ENCODE measurements around the gene C1QTNF1. TPM values are rescaled to one million over a fixed set of nuclear protein-coding genes. Genes with fewer than 3 reads are reported as not detected.
A peak's percentile ranks its signal among the peaks of the same experiment; 100 is the strongest.
"Not testable (repeated sequence)": the region's sequence is repeated elsewhere in the genome, so short reads cannot be mapped to it uniquely, and the experiment has no call there.

Gene C1QTNF1
- polyA plus RNA-seq, 1 donor, result 3.1 TPM

DNA sequence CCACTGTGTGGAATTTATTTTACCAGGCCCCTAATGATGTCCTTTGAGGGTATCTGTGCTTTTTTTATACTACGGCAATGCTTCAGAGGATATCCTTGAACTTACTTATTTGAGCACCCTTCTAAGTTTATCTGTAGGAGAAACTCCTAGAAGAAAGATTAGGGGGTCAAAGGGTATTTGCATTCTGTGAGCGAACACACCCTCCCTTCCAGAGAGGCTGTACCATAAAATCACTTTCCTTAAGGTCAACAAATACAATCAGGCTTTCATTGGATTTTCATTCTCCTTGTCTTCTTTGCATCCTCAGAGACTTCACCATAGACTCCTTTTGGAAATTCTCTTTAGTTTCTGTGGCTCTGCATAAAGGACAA is 4.7 kb upstream of the C1QTNF1 start:
- no CpG with 5 or more reads among the region's 2 CpGs for WGBS (ENCODE audit: insufficient coverage, low lambda C conversion rate)
- peak in 1 of 2 donors; percentile 59 for DNase-seq

GRCh38 chr17:79019632-79020584 is 4.1 kb upstream of the C1QTNF1 start:
- WGBS (ENCODE audit: insufficient coverage, low lambda C conversion rate), result 0% methylated on average over 1 of the region's 19 CpGs
- no peak overlapping the region for H3K4me3 ChIP-seq (ENCODE audit: low read length)
- H3K27me3 ChIP-seq (ENCODE audit: control insufficient read depth, insufficient read depth, low read length), result peaks cover 25% of the 10 kb centered on the region
- H3K9me3 ChIP-seq (ENCODE audit: control insufficient read depth, low read depth, low read length), result peaks cover 11% of the 10 kb centered on the region
- peak in 1 of 2 donors; percentile 57 for DNase-seq
- H3K36me3 ChIP-seq (ENCODE audit: control insufficient read depth, insufficient read depth, low read length), result no peaks in the 10 kb centered on the region
- peaks cover 24% of the 10 kb centered on the region for H3K4me1 ChIP-seq (ENCODE audit: control insufficient read depth, insufficient read depth, low read length)
- H3K27ac ChIP-seq (ENCODE audit: low read length), result no peak overlapping the region

More for the DNA sequence above, 4.7 kb upstream of the C1QTNF1 start:
- H3K4me3 ChIP-seq (ENCODE audit: low read length), result no peak overlapping the region
- H3K27me3 ChIP-seq (ENCODE audit: control insufficient read depth, insufficient read depth, low read length), result peaks cover 20% of the 10 kb centered on the region
- peaks cover 20% of the 10 kb centered on the region for H3K4me1 ChIP-seq (ENCODE audit: control insufficient read depth, insufficient read depth, low read length)
- H3K36me3 ChIP-seq (ENCODE audit: control insufficient read depth, insufficient read depth, low read length), result no peaks in the 10 kb centered on the region
- H3K9me3 ChIP-seq (ENCODE audit: control insufficient read depth, low read depth, low read length), result peaks cover 11% of the 10 kb centered on the region
- no peak overlapping the region for H3K27ac ChIP-seq (ENCODE audit: low read length)

DNA sequence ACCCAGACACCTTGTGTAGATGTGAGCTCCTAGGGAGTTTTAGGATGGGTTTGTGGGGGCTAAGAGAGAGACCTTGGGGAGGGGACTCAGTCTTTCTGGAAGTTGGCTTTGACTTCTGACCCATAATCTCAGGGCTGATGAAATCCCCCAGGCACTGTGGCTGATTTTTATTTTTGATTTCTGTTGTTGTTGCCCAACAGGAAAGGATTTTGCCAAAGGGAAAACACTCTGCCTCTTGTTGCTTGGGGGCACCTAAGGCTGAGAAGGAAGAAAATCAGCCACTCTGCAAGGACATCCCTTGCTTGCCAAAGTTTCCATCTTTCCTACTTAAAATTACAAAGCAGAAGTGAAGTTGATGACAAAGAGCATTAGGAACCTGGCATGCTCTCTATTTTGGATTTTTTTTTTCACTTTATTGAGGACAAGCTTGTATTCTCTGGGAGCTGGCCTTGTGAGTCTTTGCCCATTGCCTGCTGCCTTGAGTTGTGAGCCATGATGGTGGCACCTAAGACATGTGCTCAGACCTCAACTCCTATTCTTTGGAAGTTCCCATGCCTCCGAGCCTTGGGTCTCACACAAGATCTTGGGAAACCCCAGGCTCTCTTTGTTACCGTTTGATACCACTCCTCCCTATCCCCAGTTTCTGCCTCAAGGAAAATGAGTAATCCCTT is 3.2 kb upstream of the C1QTNF1 start:
- WGBS (ENCODE audit: insufficient coverage, low lambda C conversion rate), result no CpG with 5 or more reads among the region's 2 CpGs
- Histone ChIP-seq H3K27ac (ENCODE audit: low read length) (no peak overlapping the region), H3K36me3 (ENCODE audit: control insufficient read depth, insufficient read depth, low read length) (no peaks in the 10 kb centered on the region), H3K27me3 (ENCODE audit: control insufficient read depth, insufficient read depth, low read length) (peaks cover 31% of the 10 kb centered on the region), H3K4me1 (ENCODE audit: control insufficient read depth, insufficient read depth, low read length) (peaks cover 31% of the 10 kb centered on the region), H3K9me3 (ENCODE audit: control insufficient read depth, low read depth, low read length) (peaks cover 7% of the 10 kb centered on the region), H3K4me3 (ENCODE audit: low read length) (no peak overlapping the region)
- DNase-seq, result no peak

DNA sequence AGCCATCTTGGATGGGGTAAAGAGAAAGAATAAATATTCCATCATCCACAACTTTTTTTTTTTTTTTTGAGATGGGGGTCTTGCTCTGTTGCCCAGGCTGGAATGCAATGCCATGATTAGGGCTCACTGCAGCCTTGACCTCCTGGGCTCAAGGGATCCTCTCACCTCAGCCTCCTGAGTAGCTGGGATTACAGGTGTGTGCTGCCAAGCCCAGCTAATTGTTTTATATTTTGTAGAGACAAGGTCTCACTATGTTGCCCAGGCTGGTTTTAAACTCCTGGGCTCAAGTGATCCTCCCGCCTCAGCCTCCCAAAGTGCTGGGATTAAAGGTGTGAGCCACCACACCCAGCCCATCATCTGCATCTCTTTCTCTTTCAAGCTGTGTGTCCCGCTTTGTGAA is 2.0 kb upstream of the C1QTNF1 start:
- H3K36me3 ChIP-seq (ENCODE audit: control insufficient read depth, insufficient read depth, low read length); H3K4me3 ChIP-seq (ENCODE audit: low read length); H3K27ac ChIP-seq (ENCODE audit: low read length); DNase-seq; H3K9me3 ChIP-seq (ENCODE audit: control insufficient read depth, low read depth, low read length): not testable (repeated sequence)
- Histone ChIP-seq H3K27me3 (ENCODE audit: control insufficient read depth, insufficient read depth, low read length) (peaks cover 31% of the 10 kb centered on the region), H3K4me1 (ENCODE audit: control insufficient read depth, insufficient read depth, low read length) (peaks cover 39% of the 10 kb centered on the region)
- WGBS (ENCODE audit: insufficient coverage, low lambda C conversion rate), result no CpG with 5 or more reads among the region's 2 CpGs

DNA sequence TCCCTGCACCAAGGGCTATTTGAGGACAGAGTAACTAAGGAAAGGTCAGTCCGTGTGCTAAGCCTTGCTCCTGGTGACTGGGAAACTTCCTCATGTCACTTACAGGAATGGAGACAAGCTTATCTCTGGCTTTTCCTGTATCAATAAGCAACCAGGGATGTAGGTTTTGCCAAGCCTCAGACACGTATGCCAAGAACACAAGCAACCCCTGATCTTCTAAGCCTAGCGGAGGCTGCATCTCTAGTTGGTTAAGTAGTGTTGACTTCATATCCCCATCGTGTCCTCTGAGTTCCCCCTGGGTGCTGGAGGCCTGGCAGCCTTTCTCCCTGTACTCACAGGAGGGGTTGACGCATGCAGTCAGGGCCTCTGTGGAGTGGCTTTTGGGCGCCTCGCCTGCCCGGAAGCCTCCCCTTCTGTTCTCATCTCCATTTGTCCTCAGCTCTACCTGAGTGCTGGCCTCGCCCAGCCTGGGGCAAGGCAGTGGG is 1.4 kb upstream of the C1QTNF1 start:
- no peak for DNase-seq
- Histone ChIP-seq H3K27ac (ENCODE audit: low read length) (no peak overlapping the region), H3K4me1 (ENCODE audit: control insufficient read depth, insufficient read depth, low read length) (peaks cover 45% of the 10 kb centered on the region), H3K4me3 (ENCODE audit: low read length) (no peak overlapping the region), H3K36me3 (ENCODE audit: control insufficient read depth, insufficient read depth, low read length) (no peaks in the 10 kb centered on the region), H3K27me3 (ENCODE audit: control insufficient read depth, insufficient read depth, low read length) (peaks cover 31% of the 10 kb centered on the region), H3K9me3 (ENCODE audit: control insufficient read depth, low read depth, low read length) (peaks cover 5% of the 10 kb centered on the region)
- WGBS (ENCODE audit: insufficient coverage, low lambda C conversion rate), result no CpG with 5 or more reads among the region's 9 CpGs

DNA sequence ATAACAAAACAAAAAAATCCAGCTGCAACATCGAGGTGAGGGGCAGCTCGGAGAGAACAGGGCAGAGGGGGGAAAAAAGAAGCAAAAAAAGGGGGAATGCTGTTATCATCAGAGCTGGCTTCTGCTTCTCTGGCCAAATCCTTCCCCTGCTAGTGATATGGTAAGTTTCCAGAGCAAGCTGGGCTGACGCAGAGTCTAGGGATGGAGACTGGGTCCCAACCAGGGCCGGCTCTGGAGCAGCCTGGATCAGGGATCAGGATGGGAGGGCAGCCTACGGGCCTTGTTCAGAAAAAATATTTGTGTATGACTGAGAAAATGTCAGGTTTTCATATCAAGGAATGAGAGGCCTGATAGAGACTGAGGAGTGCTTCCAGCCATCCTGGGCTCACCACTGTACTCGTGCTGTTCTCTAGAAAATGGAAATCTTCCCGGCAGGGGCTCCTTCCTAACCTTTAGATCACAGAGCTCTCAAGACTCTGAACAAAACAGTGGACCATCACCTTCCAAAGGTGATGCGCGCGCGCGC is 726 bp upstream of the C1QTNF1 start:
- Histone ChIP-seq H3K4me1 (ENCODE audit: control insufficient read depth, insufficient read depth, low read length) (peaks cover 52% of the 10 kb centered on the region), H3K27ac (ENCODE audit: low read length) (no peak overlapping the region), H3K4me3 (ENCODE audit: low read length) (no peak overlapping the region), H3K9me3 (ENCODE audit: control insufficient read depth, low read depth, low read length) (peaks cover 5% of the 10 kb centered on the region), H3K27me3 (ENCODE audit: control insufficient read depth, insufficient read depth, low read length) (peaks cover 31% of the 10 kb centered on the region), H3K36me3 (ENCODE audit: control insufficient read depth, insufficient read depth, low read length) (no peaks in the 10 kb centered on the region)
- 100% methylated on average over 1 of the region's 12 CpGs for WGBS (ENCODE audit: insufficient coverage, low lambda C conversion rate)
- no peak for DNase-seq

GRCh38 chr17:79024901-79025737 is 1.1 kb downstream of the C1QTNF1 start:
- DNase-seq, result no peak
- peaks cover 31% of the 10 kb centered on the region for H3K27me3 ChIP-seq (ENCODE audit: control insufficient read depth, insufficient read depth, low read length)
- no peaks in the 10 kb centered on the region for H3K36me3 ChIP-seq (ENCODE audit: control insufficient read depth, insufficient read depth, low read length)
- H3K4me3 ChIP-seq (ENCODE audit: low read length), result peak overlapping the region; percentile 49
- no peak overlapping the region for H3K27ac ChIP-seq (ENCODE audit: low read length)
- H3K4me1 ChIP-seq (ENCODE audit: control insufficient read depth, insufficient read depth, low read length), result peaks cover 43% of the 10 kb centered on the region
- WGBS (ENCODE audit: insufficient coverage, low lambda C conversion rate), result no CpG with 5 or more reads among the region's 31 CpGs
- peaks cover 5% of the 10 kb centered on the region for H3K9me3 ChIP-seq (ENCODE audit: control insufficient read depth, low read depth, low read length)

DNA sequence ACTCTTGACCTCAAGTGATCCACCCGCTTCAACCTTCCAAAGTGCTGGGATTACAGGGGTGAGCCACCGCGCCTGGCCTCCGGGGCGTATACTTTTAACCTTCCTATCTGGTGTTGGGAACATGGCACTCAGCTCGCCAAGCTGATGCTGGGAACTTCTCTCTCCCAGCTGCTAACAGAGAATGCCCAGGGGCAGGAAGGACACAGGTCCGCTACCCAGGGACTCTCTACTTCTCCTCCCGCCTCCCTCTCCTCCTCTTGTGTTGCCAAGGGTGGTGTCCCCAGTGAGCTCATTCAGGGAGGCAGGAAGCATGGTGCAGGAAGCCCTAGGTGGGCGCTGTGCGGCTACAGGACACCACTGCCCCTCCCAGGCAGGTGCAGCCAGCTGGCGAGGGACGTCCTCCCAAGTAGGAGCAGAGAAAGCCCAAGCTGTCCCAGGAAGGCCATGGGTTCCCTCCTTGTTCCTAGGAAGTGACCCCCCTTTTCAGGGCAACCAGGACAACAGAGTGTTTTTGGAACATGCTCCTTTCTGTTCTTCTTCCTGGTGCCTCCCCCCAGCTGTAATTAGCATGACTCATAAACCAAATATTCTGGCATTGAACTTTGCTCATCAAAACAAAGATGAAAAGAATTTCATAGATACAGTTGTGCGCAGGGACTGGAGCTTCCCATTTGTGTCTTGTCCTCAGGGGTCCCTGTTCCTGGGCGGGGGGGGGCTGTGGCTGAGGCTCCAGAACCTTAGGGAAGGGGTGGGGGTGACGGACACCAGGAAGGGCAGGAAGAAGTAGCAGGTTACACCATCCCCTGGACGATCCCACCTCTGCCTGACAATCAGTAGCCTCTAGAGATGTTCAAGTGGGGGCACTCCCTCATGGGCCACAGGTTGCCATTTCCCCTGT is 2.7 kb downstream of the C1QTNF1 start:
- H3K9me3 ChIP-seq (ENCODE audit: control insufficient read depth, low read depth, low read length), result peaks cover 5% of the 10 kb centered on the region
- DNase-seq, result peak; percentile 54 to 82

GRCh38 chr17:79027274-79027924 is 3.4 kb downstream of the C1QTNF1 start:
- H3K4me3 ChIP-seq (ENCODE audit: low read length), result no peak overlapping the region
- peaks cover 5% of the 10 kb centered on the region for H3K9me3 ChIP-seq (ENCODE audit: control insufficient read depth, low read depth, low read length)
- H3K27ac ChIP-seq (ENCODE audit: low read length), result no peak overlapping the region
- peak in 1 of 2 donors; percentile 47 for DNase-seq
- H3K4me1 ChIP-seq (ENCODE audit: control insufficient read depth, insufficient read depth, low read length), result peaks cover 40% of the 10 kb centered on the region
- WGBS (ENCODE audit: insufficient coverage, low lambda C conversion rate), result no CpG with 5 or more reads among the region's 10 CpGs
- peaks cover 29% of the 10 kb centered on the region for H3K27me3 ChIP-seq (ENCODE audit: control insufficient read depth, insufficient read depth, low read length)
- no peaks in the 10 kb centered on the region for H3K36me3 ChIP-seq (ENCODE audit: control insufficient read depth, insufficient read depth, low read length)

More for the DNA sequence above, 2.7 kb downstream of the C1QTNF1 start:
- no peak overlapping the region for H3K27ac ChIP-seq (ENCODE audit: low read length)
- H3K27me3 ChIP-seq (ENCODE audit: control insufficient read depth, insufficient read depth, low read length), result peaks cover 31% of the 10 kb centered on the region
- H3K4me3 ChIP-seq (ENCODE audit: low read length), result no peak overlapping the region
- H3K36me3 ChIP-seq (ENCODE audit: control insufficient read depth, insufficient read depth, low read length), result no peaks in the 10 kb centered on the region
- H3K4me1 ChIP-seq (ENCODE audit: control insufficient read depth, insufficient read depth, low read length), result peaks cover 40% of the 10 kb centered on the region
- WGBS (ENCODE audit: insufficient coverage, low lambda C conversion rate), result no CpG with 5 or more reads among the region's 16 CpGs
